Skeletal muscle tissue (tissue), 4 donors: ENCODE data around the gene TNFRSF21. TPM values are rescaled to one million over a fixed set of nuclear protein-coding genes. Genes with fewer than 3 reads are reported as not detected.

Experiments
- H3K27ac ChIP-seq: one replicate; pipeline ENCODE4 v1.7.0; 2013; ENCODE audit warnings: mild to moderate bottlenecking, low read depth, low read length, inconsistent platforms
- H3K27me3 ChIP-seq, 3 donors: one replicate each; pipeline ENCODE4 v1.7.0; 2013; ENCODE audit warnings: low read length in 3 of 3; ENCODE audit not compliant: control insufficient read depth in 3 of 3, insufficient read depth in 3 of 3
- H3K36me3 ChIP-seq, 3 donors: one replicate each; pipeline ENCODE4 v1.7.0; 2013; ENCODE audit warnings: low read length in 3 of 3; ENCODE audit not compliant: control insufficient read depth in 3 of 3, insufficient read depth in 3 of 3
- H3K4me1 ChIP-seq, 3 donors: one replicate each; pipeline ENCODE4 v1.7.0; 2013; ENCODE audit warnings: low read length in 3 of 3, mild to moderate bottlenecking in 3 of 3; ENCODE audit not compliant: control insufficient read depth in 3 of 3, insufficient read depth in 3 of 3
- H3K4me3 ChIP-seq, 3 donors: one replicate each; pipeline ENCODE4 v1.7.0; 2013; ENCODE audit warnings: low read length in 3 of 3
- H3K9ac ChIP-seq, 3 donors: one replicate each; pipeline ENCODE4 v1.7.0; 2013; ENCODE audit warnings: low read length in 3 of 3, mild to moderate bottlenecking in 3 of 3, moderate library complexity in 2 of 3, low read depth in 1 of 3
- H3K9me3 ChIP-seq, 3 donors: one replicate each; pipeline ENCODE4 v1.7.0; 2013; ENCODE audit warnings: low read length in 3 of 3; ENCODE audit not compliant: control insufficient read depth in 3 of 3
- total RNA-seq: library from RNA; depleted of rRNA; stranded (reverse); fragments of >200 nt; gene quantifications from one replicate; pipeline ENCODE4 v1.2.3, GENCODE V29; 2014
- donor health status: Osteomylitis.

The TNFRSF21 gene
- total RNA-seq, 1 donor from 2014 or later: 9.4 TPM

GRCh38 chr6:47203938-47204611 is 105.6 kb downstream of the TNFRSF21 start:
- no peaks in the 10 kb centered on the region for H3K27me3 ChIP-seq
- no peaks in the 10 kb centered on the region for H3K36me3 ChIP-seq
- no peaks in the 10 kb centered on the region for H3K4me1 ChIP-seq
- H3K27ac ChIP-seq: no peak overlapping the region
- H3K4me3 ChIP-seq: no peak overlapping the region
- H3K9me3 ChIP-seq: no peaks in the 10 kb centered on the region
- H3K9ac ChIP-seq: no peak overlapping the region

DNA sequence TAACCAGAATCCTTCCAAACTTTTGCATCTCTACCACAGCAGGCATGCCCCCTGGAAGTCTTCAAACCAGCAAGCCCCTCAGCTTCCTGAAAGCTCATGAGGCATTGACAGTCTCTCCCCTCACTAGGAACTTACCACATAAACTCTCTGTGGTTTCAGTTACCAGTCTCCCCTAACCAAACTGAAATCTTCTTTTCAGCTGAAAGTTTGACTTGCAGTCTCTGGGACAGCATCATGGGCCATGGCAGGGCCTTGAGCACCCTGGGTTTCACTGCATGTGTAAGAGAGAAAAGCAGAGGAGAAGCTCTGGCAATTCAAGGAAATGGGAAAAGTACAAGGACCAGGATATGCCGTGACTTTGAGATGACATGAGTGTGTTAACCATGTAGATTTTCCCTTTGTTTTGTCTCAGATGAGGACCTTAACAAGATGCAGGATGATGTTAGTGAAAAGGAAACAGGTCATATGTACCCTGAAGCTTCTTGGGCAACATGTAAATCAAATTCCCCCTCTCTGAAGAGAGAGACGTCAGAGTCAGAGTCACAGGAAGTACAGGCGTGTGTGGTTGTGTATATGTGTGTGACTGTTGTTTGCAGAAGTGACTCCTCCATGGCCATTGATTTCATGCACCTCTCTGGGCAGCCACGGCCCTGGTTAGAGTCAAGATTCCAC is 106.3 kb downstream of the TNFRSF21 start:
- H3K4me3 ChIP-seq: no peak overlapping the region
- H3K27ac ChIP-seq: no peak overlapping the region
- H3K9me3 ChIP-seq: no peaks in the 10 kb centered on the region
- H3K4me1 ChIP-seq: no peaks in the 10 kb centered on the region
- H3K27me3 ChIP-seq: no peaks in the 10 kb centered on the region
- H3K36me3 ChIP-seq: no peaks in the 10 kb centered on the region
- no peak overlapping the region for H3K9ac ChIP-seq

GRCh38 chr6:47202644-47203205 is 107.0 kb downstream of the TNFRSF21 start:
- no peak overlapping the region for H3K27ac ChIP-seq
- H3K9ac ChIP-seq: no peak overlapping the region
- H3K9me3 ChIP-seq: no peaks in the 10 kb centered on the region
- no peaks in the 10 kb centered on the region for H3K4me1 ChIP-seq
- H3K27me3 ChIP-seq: no peaks in the 10 kb centered on the region
- H3K36me3 ChIP-seq: no peaks in the 10 kb centered on the region
- no peak overlapping the region for H3K4me3 ChIP-seq

DNA sequence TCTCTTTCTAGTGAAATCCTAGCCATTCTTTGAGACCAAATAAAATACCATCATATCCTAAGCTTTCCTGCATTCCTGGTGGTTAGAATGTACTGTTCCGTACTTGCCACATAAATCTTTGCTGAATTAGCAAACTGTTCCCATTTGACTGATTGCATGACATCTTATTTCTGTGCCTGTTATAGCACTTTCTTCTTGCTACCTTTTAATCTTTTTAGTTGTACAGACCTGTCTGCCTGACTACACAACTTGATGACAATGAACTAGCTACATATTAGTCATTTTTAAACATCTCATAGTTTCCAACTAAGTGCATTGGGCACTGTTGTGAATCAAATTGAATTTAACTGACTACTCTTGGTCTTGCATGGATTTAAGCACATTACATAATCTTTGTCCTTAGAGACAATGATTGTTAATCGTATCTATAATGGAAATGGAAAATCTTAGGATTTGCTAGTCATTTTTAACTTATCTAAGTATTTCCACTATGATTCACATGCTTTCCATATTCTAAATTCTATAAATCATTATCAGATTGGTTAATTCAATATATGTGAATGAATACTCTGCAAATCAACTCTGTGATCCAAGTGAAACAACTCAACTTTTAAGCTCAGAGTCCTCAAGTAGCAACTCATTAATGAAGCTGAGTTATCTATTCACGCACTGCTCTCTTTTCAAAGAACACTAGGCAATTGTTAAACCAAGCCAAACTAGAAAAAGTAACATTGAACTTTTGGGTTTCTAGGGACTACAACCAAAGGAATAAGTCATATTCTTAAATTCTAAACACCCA is 109.0 kb downstream of the TNFRSF21 start:
- H3K4me3 ChIP-seq: no peak overlapping the region
- no peaks in the 10 kb centered on the region for H3K36me3 ChIP-seq
- H3K9ac ChIP-seq: no peak overlapping the region
- H3K27ac ChIP-seq: no peak overlapping the region
- H3K27me3 ChIP-seq: no peaks in the 10 kb centered on the region
- H3K9me3 ChIP-seq: no peaks in the 10 kb centered on the region
- H3K4me1 ChIP-seq: no peaks in the 10 kb centered on the region

GRCh38 chr6:47197682-47198640 is 111.7 kb downstream of the TNFRSF21 start:
- H3K4me1 ChIP-seq: peaks cover 0 to 4% (median 2%) of the 10 kb centered on the region in 3 donors
- H3K9ac ChIP-seq: no peak overlapping the region
- H3K36me3 ChIP-seq: no peaks in the 10 kb centered on the region
- H3K27me3 ChIP-seq: no peaks in the 10 kb centered on the region
- no peaks in the 10 kb centered on the region for H3K9me3 ChIP-seq
- no peak overlapping the region for H3K4me3 ChIP-seq
- no peak overlapping the region for H3K27ac ChIP-seq

DNA sequence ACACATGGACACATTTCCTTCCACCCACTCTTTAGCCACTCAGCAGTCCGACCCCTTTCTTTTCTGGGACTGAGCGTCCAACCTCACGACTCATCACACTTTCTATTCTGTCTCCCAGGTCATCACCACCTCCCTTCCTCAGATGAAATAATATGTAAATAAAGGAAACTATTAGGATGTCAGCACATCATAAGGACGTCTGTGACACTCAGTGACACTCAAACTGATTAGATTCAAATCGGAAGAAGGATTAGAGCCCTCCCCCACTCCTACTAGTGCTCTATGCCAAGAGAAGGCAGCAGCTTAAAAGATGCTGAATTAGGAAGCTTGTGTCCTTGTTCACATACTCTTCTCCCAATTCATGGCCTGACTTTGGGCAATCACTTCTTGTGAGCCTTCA is 113.6 kb downstream of the TNFRSF21 start:
- Histone ChIP-seq H3K27me3 (no peaks in the 10 kb centered on the region), H3K27ac (no peak overlapping the region), H3K9me3 (no peaks in the 10 kb centered on the region), H3K4me1 (peaks cover 0 to 4% (median 2%) of the 10 kb centered on the region in 3 donors), H3K36me3 (no peaks in the 10 kb centered on the region), H3K9ac (no peak overlapping the region), H3K4me3 (no peak overlapping the region)

GRCh38 chr6:47195011-47195650 is 114.6 kb downstream of the TNFRSF21 start:
- Histone ChIP-seq H3K27ac (no peak overlapping the region), H3K4me1 (peaks cover 0 to 4% (median 2%) of the 10 kb centered on the region in 3 donors), H3K9ac (no peak overlapping the region)

GRCh38 chr6:47188588-47189021 is 121.1 kb downstream of the TNFRSF21 start:
- no peak overlapping the region for H3K9ac ChIP-seq
- H3K27me3 ChIP-seq: no peaks in the 10 kb centered on the region
- no peaks in the 10 kb centered on the region for H3K36me3 ChIP-seq

More at GRCh38 chr6:47195011-47195650, 114.6 kb downstream of the TNFRSF21 start:
- Histone ChIP-seq H3K27me3 (no peaks in the 10 kb centered on the region), H3K9me3 (no peaks in the 10 kb centered on the region), H3K4me3 (no peak overlapping the region), H3K36me3 (no peaks in the 10 kb centered on the region)

More at GRCh38 chr6:47188588-47189021, 121.1 kb downstream of the TNFRSF21 start:
- Histone ChIP-seq H3K27ac (no peak overlapping the region), H3K9me3 (no peaks in the 10 kb centered on the region), H3K4me1 (no peaks in the 10 kb centered on the region), H3K4me3 (no peak overlapping the region)
